Central memory CD4-positive, alpha-beta T cell (primary cell): ENCODE measurements around the gene CPNE6.
"Not testable (repeated sequence)": the region's sequence is repeated elsewhere in the genome, so short reads cannot be mapped to it uniquely, and the experiment has no call there.

Source experiments
- DNase-seq: peaks from one replicate; pipeline ENCODE4 v3.0.0; 2022

CPNE6 gene

GRCh38 chr14:24088095-24088494, 16.7 kb downstream of the CPNE6 start:
- DNase-seq, result no peak

GRCh38 chr14:24089890-24090289, 18.5 kb downstream of the CPNE6 start:
- DNase-seq, result no peak

- no peak for DNase-seq
Measured at GRCh38 chr14:24092110-24092504, 20.7 kb downstream of the CPNE6 start.

GRCh38 chr14:24092505-24093206, 21.3 kb downstream of the CPNE6 start:
- no peak for DNase-seq

- DNase-seq, result no peak
Measured at GRCh38 chr14:24093207-24093900, 22.0 kb downstream of the CPNE6 start.

GRCh38 chr14:24093901-24094840, 22.8 kb downstream of the CPNE6 start, which contains the start of gene PCK2:
PCK2 (plus strand) TSS chr14:24094311; CDS start chr14:24094406, 95 bp downstream.
- DNase-seq, result peak; percentile 54

GRCh38 chr14:24094841-24095270, 23.5 kb downstream of the CPNE6 start:
- no peak for DNase-seq

GRCh38 chr14:24095271-24096068, 24.1 kb downstream of the CPNE6 start:
- DNase-seq, result no peak

GRCh38 chr14:24096545-24097181, 25.3 kb downstream of the CPNE6 start:
- DNase-seq, result no peak

GRCh38 chr14:24098229-24098926, 27.0 kb downstream of the CPNE6 start:
- no peak for DNase-seq

GRCh38 chr14:24098927-24099813, 27.8 kb downstream of the CPNE6 start:
- no peak for DNase-seq

- no peak for DNase-seq
Measured at GRCh38 chr14:24100197-24100981, 29.0 kb downstream of the CPNE6 start.

- no peak for DNase-seq
Measured at GRCh38 chr14:24100982-24101494, 29.7 kb downstream of the CPNE6 start.

GRCh38 chr14:24102357-24103048, 31.1 kb downstream of the CPNE6 start:
- no peak for DNase-seq

- no peak for DNase-seq
Measured at GRCh38 chr14:24103451-24103850, 32.1 kb downstream of the CPNE6 start.

GRCh38 chr14:24105609-24106239, 34.4 kb downstream of the CPNE6 start:
- DNase-seq, result not testable (repeated sequence)

- no peak for DNase-seq
Measured at GRCh38 chr14:24106672-24107271, 35.4 kb downstream of the CPNE6 start.
